CD4-positive, alpha-beta T cell treated with Interleukin-15 for 4 hours (primary cell): ENCODE measurements around the gene ARL14.

Source experiments
- DNase-seq: peaks from one replicate; pipeline ENCODE4 v3.0.0-alpha.2; 2020; ENCODE audit warnings: low spot score

ARL14 gene

DNA sequence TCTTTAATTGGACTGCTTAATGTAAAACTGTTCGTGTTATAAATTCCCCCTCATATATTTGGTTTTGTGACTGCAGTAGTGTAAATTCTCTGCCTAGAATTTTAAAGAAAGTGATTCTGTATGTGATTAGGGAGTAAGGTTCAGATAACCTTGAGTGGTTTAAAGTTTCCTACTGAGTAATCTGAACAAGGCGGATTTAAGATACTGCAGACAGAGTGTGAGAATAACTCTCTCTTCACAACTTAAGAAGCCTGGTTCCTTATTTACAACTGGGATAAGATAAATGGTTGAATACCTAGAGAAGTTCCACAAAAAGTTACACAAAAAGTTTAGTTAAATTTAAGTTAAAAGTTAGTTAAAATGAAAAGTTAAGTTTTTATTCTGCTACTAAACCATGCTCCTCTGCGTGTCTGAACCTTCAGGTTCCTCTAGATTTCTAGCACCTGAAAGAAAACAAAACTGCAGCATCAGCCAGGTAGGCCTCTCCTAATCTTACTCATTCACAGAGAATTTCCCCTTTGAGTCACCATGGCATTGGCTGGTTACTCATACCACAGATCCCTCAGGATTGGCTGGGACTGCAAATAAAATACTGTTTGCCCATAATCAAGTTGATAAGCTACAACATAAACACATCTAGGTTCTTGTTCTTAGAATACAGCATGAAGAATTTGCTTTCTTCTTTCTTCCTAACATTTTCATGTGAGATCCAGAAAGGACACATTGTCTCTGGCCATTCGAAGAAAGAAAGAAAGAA, at the start of gene ARL14:
ARL14 (plus strand) TSS at position 614 of the 757 bp plus-strand sequence. CDS start 187 bp downstream, outside the sequence.
- no peak for DNase-seq

DNA sequence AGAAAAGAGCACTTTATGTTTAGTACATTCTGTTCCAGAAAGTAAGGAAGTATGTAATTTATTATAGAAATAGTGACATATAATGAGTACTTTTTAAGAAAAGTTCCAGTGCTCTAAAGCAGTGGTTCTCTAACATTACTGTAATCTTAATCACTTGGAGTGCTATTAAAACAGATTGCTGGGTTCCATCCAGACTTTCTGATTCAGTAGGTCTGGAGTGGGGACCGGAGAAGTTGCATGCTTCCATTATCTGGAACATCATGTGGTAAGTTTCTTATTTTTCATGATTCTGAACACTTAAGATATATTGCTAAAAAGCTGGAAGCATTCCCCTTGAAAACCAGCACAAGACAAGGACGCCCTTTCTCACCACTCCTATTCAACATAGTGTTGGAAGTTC, 47.5 kb upstream of the ARL14 start:
- no peak for DNase-seq

DNA sequence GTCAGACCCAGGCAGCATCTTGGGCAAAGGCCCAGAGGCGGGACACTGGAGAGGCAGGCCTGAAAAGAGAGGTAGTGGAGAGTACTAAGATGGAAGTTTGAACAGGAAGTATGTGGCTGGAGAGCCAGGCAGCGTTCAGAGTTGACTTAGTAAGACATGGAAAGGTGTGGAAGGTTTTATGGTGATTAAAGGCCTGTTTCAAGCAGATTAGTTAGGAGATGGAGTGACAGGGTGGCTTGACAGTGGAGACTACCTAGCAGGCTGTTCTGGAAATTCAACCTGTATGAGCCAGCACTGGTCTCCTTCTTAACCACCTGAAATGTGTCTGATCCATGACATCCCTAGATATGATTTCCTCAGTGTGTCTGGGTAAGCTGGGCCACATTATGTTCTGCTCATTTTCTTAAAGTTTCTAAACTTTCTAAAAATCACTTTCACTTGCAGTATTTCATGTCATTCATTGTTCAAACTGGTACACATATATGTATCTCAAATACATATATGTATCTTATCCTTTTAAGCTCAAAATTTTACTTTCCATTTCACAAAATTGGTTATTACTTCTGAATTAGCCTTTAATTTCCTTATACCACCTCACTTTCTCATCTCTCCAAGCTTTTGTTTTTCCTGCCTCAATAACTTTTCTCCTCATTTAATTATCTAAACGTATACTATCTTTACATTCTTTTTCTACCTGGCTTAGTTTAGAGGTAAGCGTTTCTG, 43.4 kb upstream of the ARL14 start:
- DNase-seq: no peak

DNA sequence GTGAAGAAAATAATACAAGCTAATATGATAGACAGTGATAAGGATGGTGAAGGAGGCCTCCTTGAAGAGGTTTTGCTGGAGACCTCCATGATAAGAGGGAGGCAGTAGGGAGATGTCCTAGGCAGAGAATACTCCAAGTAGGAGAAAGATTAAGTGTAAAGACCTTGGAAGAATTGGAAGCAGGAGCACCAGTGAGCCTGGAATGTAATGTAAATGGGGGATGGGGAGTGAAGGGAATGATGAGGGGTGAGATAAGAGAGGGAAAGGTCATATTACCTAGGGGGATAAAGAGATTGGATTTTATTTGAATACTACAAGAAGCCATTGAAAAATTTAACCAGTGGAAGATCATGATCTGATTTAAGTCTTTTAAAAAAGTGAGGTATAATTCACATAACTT, 41.7 kb upstream of the ARL14 start:
- no peak for DNase-seq

DNA sequence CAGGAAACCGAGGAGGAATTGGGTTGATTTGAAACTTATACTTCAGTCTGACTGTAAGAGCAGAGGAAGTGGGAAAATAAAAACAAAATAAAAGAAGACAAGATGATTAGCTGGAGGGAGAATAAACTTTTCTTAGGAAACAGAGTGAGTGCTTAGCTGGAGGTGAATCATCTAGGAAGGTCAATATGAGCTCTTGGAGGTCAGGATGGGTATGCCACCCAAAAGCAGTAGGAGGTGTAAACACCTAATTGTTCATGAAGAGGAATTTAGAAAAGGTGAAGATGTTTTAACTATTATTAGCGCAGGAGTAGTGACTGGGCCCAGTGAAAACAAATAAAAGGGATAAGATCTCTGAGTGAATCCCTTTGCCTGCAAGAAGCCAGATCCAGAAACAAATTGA, 39.9 kb upstream of the ARL14 start:
- no peak for DNase-seq

DNA sequence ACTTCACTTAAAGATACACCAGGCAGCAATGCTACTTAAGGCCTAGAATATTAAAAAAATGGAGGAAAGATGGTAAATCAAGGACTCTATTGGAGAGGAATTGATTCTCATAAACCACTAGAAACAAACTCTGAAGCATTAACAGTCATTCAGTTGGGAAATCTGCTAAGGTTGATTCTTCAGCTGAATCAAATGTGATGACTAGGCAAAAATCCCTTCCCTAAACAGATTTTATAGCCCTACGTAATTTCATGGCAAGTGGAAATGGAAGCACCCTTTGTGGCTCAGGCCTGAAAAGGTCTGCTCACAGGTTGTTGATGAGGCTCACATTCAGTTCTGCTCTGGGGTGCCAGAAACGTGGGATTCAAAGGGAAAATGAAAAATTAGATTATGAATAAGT, 38.8 kb upstream of the ARL14 start:
- no peak for DNase-seq

DNA sequence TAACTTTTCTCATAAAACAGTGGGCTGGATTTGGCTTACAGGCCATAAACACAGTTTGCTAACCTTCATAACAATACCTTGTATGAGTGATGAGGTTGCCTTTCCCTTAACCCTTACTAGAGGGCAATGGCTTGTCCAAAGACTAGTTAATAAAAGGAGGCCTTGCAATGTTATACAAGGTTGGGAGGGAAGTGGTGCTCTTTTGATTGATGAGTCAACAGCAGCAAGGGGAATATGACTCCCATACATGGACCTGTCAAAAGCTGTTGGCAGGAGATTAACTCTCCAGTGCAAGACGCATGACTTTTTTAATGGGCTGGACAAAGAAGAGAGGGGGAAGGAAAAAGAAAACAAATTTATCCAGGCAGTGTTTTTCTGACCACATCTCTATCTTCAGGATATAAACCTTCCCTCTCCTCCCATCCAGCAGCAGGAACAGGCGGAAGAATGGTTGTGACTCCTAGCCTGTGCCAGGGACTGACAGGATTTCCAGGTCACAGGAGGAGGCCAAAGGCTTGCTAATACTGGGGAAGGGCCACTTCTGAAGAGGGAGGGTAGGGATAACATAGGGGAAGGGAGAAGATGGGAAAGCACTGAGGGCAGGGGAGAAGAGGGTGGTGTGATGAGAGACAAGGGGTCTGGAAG, 35.2 kb upstream of the ARL14 start:
- DNase-seq: no peak

DNA sequence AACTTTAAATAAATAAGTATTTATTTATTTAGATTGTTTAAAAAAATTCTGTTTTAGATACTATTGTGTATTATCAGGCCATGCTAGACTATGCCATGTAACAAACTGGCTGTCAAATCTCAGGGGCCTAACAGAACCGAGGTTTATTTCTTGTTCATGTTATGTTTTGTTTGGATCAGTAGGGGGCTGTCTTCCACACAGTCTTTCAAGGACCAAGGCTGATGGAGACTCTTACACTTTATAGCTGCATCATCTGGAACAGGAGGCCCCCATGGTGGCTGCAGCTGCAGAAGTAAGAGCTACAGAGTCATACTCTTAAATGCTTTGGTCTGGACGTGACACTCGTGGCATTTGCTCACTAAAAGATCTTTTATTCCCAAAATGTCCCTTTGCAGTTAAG, 33.0 kb upstream of the ARL14 start:
- DNase-seq: no peak

DNA sequence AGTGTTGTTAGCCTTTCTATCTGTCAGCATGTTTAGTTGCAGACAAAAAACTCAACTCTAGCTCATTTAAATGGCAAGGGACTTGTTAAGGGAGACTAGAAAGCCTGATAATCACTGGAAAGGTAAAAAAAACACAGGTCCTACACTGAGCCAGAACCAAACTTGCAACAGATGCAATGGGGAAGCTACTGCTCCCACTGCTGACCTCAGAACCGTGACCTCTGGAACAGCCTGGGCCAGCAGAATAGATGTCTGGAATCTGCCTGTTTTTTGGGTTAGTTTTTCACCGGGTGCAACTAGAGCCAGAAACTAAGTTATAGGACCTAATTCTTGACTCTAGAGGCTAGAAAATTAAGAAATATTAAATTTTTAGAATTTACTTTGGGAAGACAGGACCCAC, 32.5 kb upstream of the ARL14 start:
- DNase-seq: no peak

DNA sequence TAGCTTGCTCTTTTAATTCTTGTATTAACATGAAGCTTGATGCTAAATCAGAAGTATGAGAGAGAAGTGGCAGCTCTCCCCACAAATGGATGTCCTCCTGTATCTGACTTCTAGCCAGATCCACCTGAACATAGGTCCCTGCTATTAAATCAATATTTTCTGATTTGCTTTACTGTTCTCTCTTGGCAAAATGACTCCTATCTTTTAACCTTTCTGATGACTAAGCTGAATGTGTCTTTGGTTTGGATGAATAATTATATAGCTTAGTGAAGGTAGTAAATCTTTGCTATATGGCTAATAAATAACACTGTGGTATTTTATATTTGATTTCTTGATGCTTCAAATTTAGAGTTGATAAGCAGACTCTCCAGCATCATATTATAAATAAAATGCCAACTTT, 28.3 kb upstream of the ARL14 start:
- DNase-seq: no peak

DNA sequence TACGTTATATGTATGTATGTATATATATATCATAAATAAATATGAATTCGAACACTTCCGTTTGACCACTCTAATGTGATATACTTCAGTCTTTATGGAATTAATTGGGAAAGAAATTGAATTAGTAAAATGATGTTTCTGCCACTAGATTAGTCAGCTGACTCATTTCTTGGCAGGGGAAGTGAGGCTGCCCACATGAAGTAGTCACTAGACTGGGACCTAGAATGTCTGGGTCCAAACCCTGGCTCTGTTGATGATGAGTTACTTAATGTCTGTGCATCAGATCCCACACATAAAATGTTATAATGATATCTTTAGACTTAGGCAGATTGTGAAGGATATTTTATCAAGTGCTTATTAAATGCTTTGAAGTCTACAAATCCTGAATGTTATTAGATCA, 27.4 kb upstream of the ARL14 start:
- no peak for DNase-seq

DNA sequence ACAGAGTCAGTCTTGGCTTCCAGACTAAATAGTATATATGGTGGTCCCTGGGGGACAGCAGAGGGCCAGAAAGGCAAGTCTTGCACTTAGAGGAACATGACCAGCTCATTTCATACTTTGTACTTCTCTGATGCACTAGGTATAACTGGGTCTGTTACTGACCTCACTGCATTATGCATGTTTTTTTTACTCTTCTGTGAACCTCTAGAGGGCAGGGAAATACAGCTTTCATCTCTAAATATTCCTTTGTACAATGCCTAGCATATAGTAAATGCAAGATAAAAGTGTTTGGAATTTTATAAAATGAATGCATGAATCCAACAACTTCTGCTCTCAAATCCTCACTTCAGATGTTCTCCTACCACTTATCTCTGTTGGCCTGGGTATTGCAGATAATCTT, 23.4 kb upstream of the ARL14 start:
- DNase-seq: no peak

DNA sequence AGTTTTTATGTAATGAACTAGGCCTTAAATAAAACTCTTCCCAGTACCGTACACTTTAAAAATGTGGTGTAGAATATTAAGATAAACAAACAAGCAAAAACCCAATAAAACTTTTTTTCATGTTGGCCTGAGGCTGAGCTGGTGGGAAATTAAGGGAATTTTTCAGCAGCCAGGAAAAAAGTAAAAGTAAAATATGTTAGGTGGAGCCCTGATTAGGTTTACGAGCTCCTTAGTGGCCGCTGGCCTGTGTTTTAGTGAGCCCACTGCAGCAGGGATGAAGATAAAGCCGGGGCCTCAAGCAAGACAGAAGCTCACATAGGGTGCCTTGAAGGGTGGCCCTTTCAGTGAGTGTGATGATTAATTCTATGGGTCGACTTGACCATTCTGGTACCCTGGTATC, 16.1 kb upstream of the ARL14 start:
- DNase-seq: no peak

DNA sequence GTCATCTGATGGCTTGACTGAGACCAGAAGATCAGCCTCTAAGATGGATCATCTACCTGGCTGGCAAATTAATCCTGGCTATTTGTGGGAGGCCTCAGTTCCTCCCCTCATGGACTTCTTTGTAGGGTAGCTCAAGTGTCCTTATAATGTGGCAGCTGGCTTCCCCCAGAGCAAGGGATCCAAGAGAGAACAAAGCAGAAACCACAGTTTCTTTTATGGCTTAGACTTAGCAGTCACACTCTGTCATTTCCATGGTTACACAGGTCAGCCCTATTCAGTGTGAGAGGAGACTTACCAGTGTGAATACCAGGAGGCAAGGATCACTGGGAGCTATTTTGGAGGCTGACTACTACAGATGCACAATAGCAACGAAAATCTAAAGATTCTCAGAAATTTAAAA, 15.3 kb upstream of the ARL14 start:
- no peak for DNase-seq

DNA sequence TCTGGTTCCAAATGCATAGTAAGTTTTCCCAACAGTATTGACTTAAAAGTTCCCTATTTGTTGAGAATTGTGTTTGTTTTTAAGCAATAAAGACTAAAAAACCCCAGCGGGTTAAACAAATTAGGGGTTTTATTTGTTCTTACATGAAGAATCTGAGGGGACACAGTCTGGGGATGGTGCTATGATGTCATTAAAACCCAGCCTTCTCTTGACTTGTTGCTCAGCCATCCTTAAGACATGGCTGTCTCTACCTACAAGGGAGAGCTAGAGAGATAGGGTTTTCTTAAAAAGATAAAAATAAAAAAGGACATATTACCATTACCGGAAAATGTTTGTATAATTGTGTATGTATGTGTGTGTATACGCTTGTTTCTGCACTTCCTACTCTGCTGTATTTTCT, 11.7 kb upstream of the ARL14 start:
- no peak for DNase-seq

DNA sequence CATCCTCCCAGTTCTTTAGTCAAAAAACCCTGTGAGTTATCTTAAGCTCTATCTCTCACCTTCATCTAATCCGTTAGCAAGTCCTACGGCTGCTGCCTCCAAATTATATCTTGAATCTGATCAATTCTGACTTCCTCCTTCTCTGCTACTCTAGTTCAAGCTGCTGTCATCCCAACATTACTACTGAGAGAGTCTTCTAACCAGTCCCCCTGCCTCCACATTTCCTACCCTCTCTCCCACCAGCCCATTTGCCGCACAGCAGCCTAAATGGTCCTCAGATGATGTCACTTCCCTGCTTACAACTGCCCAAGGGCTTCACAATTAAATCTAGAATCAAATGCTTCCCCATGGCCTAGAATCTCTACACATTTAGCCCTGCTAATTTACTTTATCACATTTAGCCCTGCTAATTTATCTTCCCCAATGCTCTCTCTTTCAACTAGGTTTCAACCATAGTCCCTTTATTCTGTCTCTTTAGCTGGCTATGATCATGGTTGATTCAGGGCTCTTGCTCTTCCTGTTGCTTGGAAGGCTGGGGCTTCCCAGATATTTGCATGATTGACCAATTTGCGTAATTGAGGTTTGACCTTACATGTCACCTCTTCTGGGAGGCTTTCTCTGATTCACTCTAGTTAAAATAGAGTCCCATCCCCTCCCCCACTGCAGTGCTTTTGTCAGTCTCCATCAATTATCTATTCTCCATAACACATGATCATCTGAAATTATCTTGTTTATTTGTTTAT, 11.0 kb upstream of the ARL14 start:
- DNase-seq: no peak

DNA sequence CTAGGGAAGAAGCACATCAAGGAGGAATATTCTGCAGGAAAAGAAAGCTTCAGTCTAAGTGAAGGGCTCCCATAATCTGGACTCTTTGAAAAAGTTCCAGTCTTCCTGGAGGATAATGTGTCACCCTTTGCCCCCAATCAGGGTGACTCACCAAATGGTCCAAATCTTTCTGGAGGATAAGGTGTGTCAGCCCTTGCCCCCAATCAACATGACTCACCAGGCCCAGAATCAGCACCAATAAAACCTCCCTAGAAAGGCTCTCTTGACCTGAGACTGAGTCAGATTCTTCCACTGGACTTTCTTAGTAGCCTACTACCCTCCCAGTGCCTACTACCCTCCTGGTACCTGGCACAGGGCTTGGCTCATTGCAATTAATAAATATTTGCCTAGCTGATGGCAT, 9.5 kb upstream of the ARL14 start:
- DNase-seq: no peak

DNA sequence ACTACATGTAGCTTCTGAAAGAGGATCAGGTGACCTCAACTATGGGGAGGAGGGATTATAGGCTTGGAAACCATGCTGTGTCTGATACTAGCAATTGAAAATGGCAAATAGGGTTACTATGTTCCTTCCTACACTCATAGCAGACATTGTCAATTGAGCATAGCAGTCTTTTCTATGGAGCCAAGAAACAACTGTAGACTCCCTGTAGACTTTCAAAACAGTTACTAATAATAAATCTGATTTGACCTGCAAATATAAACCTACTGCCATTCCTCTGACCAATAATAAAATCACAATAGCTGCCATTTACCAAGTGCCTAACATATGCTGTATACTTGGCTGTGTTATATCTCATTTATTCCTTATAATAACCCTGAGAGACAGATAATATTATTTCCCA, 8.5 kb upstream of the ARL14 start:
- no peak for DNase-seq

DNA sequence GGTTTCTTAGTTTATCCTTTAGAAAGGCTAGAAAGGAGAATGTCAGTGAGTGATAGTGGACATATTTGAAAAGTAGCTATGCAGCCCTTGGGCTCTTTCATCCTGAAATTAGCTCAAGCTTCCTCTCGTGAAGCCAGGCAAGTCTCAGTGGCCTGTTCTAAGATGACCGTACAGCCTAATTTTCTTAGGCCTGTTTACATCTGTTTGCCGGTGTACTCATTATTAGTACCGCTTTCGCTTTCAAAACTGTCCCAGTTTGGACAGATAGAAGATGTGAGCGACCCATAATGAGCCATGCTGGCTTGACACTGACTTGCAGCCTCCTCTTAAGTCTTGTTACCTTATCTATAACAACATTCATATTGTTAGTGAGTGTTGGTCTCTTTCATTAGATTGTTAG, 5.7 kb upstream of the ARL14 start:
- DNase-seq: no peak

DNA sequence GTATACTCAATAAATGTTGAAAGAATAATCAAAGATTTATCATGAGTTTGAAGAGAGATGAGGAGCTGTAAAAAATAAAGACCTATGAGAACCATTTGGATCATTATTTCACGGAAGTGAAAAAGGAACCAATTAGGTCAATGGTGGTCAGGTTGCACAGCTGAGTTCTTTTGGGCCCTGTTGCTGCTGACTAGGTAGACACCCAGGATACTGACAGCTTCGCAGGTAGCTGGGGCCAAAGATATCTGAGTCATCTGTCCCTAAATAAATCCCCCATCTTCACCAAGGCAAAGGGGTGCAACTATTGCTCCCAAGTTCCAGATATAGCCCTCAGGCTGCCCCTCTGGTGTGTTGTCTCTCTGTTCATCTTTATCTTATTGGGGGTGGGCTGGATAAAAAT, 5.0 kb upstream of the ARL14 start:
- DNase-seq: no peak

DNA sequence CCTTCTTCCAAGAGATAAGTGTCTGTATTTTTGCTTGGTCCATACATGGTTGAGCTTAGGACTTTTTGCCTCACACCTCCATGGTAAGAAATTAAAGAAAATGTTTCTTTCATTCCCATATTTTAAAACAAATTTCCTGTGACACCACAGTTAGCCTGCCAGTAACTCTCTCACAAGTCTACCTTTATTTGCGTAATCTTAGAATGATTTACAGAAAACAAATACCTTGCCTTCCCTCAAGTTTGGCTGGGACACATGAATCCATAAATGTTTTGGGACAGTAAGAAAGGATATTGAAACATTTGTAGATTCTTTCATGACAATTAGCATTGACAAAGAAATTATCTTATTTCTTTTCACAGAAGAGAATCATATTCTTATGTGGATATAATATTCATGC, 3.8 kb upstream of the ARL14 start:
- DNase-seq: no peak

DNA sequence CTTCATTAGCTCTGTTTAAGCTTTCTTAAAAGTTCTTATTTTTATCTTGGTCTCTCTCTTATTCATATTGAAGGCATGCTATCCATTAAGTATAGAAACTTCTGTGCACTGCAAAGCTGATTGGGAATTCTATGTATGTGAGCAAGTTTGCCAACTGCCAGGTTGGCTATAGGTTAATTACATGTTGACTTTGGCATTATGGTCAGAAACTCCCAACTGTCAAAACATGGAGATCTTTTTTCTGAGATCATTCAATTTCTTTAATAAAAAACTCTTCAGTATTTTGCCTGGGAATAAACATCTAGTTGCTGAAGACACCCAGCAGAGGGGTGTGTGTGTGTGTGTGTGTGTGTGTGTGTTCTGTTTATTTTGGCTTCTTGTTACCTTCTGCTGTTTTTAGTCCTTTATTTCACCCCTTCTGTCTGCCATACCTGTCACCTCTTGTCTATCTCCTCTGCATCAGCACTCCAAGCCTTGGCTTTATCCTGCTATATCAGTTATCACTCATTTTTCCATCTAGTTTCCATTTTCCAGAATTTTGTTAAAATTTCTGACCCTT, 1.3 kb upstream of the ARL14 start:
- DNase-seq: no peak
